OCI-LY3 (cell line): ENCODE results near the gene CHST13.

Source experiments
- EZH2phosphoT487 ChIP-seq: fragments of 200-600 bp; shearing (Covaris generic); IDR thresholded peaks from 2 replicates; pipeline ENCODE4 v1.6.1; 2018; ENCODE audit warnings: antibody characterized with exemption, mixed run types, low read depth
- TF ChIP-seq, protein P1 (sequence below): fragments of 200-600, 300-600 bp; sonication (generic); IDR thresholded peaks from 2 replicates; pipeline ENCODE4 v1.5.1; 2014; ENCODE audit warnings: antibody characterized with exemption, low read length, low read depth

DNA sequence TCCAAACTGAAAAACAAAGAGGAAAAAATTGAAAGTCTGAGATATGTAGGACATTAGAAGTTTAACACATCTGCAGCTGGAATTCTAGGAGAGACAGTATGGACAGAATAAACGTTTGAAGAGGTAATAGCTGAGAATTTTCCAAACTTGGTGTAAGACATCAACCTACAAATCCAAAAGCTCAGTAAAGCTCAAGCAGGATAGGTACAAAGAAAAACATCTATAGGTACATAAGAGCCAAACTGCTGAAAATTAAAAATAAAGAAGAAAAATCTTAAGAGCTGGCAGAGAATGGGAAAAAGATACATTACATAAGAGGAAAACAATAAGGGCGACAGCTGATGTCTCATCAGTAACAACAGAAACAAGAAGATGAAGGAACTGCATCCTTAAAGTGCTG lies 57.6 kb downstream of the CHST13 start:
- TF ChIP-seq, protein P1, sequence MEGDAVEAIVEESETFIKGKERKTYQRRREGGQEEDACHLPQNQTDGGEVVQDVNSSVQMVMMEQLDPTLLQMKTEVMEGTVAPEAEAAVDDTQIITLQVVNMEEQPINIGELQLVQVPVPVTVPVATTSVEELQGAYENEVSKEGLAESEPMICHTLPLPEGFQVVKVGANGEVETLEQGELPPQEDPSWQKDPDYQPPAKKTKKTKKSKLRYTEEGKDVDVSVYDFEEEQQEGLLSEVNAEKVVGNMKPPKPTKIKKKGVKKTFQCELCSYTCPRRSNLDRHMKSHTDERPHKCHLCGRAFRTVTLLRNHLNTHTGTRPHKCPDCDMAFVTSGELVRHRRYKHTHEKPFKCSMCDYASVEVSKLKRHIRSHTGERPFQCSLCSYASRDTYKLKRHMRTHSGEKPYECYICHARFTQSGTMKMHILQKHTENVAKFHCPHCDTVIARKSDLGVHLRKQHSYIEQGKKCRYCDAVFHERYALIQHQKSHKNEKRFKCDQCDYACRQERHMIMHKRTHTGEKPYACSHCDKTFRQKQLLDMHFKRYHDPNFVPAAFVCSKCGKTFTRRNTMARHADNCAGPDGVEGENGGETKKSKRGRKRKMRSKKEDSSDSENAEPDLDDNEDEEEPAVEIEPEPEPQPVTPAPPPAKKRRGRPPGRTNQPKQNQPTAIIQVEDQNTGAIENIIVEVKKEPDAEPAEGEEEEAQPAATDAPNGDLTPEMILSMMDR, result no peak
- no peak for TF ChIP-seq EZH2phosphoT487
